HuH-7.5 (cell line): ENCODE data around the gene OR2M7.
"Not testable (repeated sequence)": the region's sequence is repeated elsewhere in the genome, so short reads cannot be mapped to it uniquely, and the experiment has no call there.

Experiments used
- DNase-seq: peaks from one replicate; pipeline ENCODE4 v3.0.0; 2011; ENCODE audit warnings: low spot score

Gene OR2M7

GRCh38 chr1:248324468-248324867 lies at the start of gene OR2M7:
Gene OR2M7, minus strand, starts transcription at chr1:248324568. Its CDS starts 0 bp downstream, at chr1:248324568.
- no peak for DNase-seq

GRCh38 chr1:248373761-248374160 lies 49.4 kb upstream of the OR2M7 start:
- no peak for DNase-seq

GRCh38 chr1:248372394-248372793 lies 48.0 kb upstream of the OR2M7 start:
- no peak for DNase-seq

- no peak for DNase-seq
These were observed 42.2 kb upstream of the OR2M7 start for GRCh38 chr1:248366609-248367008.

GRCh38 chr1:248361121-248361715 lies 36.9 kb upstream of the OR2M7 start, which contains the start of gene OR2T4:
Gene OR2T4, plus strand, starts transcription at chr1:248361665. Its CDS starts 0 bp downstream, at chr1:248361665.
- no peak for DNase-seq

- no peak for DNase-seq
These were observed 35.0 kb upstream of the OR2M7 start for GRCh38 chr1:248359415-248359814.

- no peak for DNase-seq
These were observed 24.1 kb upstream of the OR2M7 start, which contains the start of gene OR14C36 for GRCh38 chr1:248348475-248348874. Gene OR14C36, plus strand, starts transcription at chr1:248348775. Its CDS starts 0 bp downstream, at chr1:248348775.

- DNase-seq, result no peak
These were observed 19.1 kb upstream of the OR2M7 start for GRCh38 chr1:248343451-248343850.

GRCh38 chr1:248316796-248317195 lies 7.6 kb downstream of the OR2M7 start:
- DNase-seq, result no peak

GRCh38 chr1:248306740-248307139 lies 17.6 kb downstream of the OR2M7 start:
- not testable (repeated sequence) for DNase-seq

- DNase-seq, result no peak
These were observed 18.3 kb downstream of the OR2M7 start for GRCh38 chr1:248306103-248306502.

GRCh38 chr1:248305672-248306071 lies 18.7 kb downstream of the OR2M7 start:
- DNase-seq, result not testable (repeated sequence)

GRCh38 chr1:248303324-248303723 lies 21.0 kb downstream of the OR2M7 start, which contains the start of gene OR2T12:
Gene OR2T12, minus strand, starts transcription at chr1:248303424. Its CDS starts 7,846 bp downstream, at chr1:248295578.
- no peak for DNase-seq

GRCh38 chr1:248288391-248288790 lies 36.0 kb downstream of the OR2M7 start:
- no peak for DNase-seq

- no peak for DNase-seq
These were observed 46.5 kb downstream of the OR2M7 start, which contains the start of gene OR2T33 for GRCh38 chr1:248277876-248278275. Gene OR2T33, minus strand, starts transcription at chr1:248277976. Its CDS starts 4,162 bp downstream, at chr1:248273814.
